HepG2 (cell line): ENCODE measurements around the gene SLC7A4. TPM values are rescaled to one million over a fixed set of nuclear protein-coding genes. Genes with fewer than 3 reads are reported as not detected.

ENCODE experiments used
- ATF7-NPFF ChIP-seq: sonication (generic); formaldehyde crosslinking; IDR thresholded peaks from 2 replicates; pipeline ENCODE4 v1.8.1; 2023; ENCODE audit warnings: mild to moderate bottlenecking, low read depth, missing genetic modification reagents, moderate library complexity
- BCL3 ChIP-seq: sonication (generic); formaldehyde crosslinking; IDR thresholded peaks from 2 replicates; pipeline ENCODE4 v1.5.1; 2020; ENCODE audit warnings: mild to moderate bottlenecking, missing genetic modification reagents, moderate library complexity
- FOSL1 ChIP-seq: sonication (generic); formaldehyde crosslinking; IDR thresholded peaks from 2 replicates; pipeline ENCODE4 v1.9.0; 2021; ENCODE audit warnings: missing genetic modification reagents, borderline replicate concordance
- MEIS2 ChIP-seq: sonication (generic); formaldehyde crosslinking; IDR thresholded peaks from 2 replicates; pipeline ENCODE4 v1.9.0; 2021; ENCODE audit warnings: mild to moderate bottlenecking, missing genetic modification reagents
- PHF20 ChIP-seq: sonication (generic); formaldehyde crosslinking; IDR thresholded peaks from 2 replicates; pipeline ENCODE4 v1.5.0; 2020; ENCODE audit warnings: mild to moderate bottlenecking, missing genetic modification reagents
- STAG1 ChIP-seq: sonication (generic); formaldehyde crosslinking; IDR thresholded peaks from 2 replicates; pipeline ENCODE4 v1.4.0; 2020; ENCODE audit warnings: missing genetic modification reagents
- TEAD3 ChIP-seq: optimal IDR thresholded peaks from 2 replicates; pipeline ENCODE3; 2016; ENCODE audit warnings: borderline replicate concordance
- THAP9 ChIP-seq: sonication (generic); formaldehyde crosslinking; IDR thresholded peaks from 2 replicates; pipeline ENCODE4; 2020; ENCODE audit warnings: missing genetic modification reagents, mild to moderate bottlenecking, borderline replicate concordance
- TP53 ChIP-seq: sonication (generic); formaldehyde crosslinking; conservative IDR thresholded peaks from 2 replicates; pipeline ENCODE4 v1.4.0; 2020; ENCODE audit warnings: missing genetic modification reagents
- ZBTB4 ChIP-seq: sonication (generic); formaldehyde crosslinking; IDR thresholded peaks from 2 replicates; pipeline ENCODE4 v1.4.0; 2020; ENCODE audit warnings: missing genetic modification reagents, mild to moderate bottlenecking, borderline replicate concordance
- ZNF121 ChIP-seq: sonication (generic); formaldehyde crosslinking; IDR thresholded peaks from 2 replicates; pipeline ENCODE4 v1.5.0; 2020; ENCODE audit warnings: mild to moderate bottlenecking, missing genetic modification reagents
- ZNF281 ChIP-seq: sonication (generic); formaldehyde crosslinking; IDR thresholded peaks from 2 replicates; pipeline ENCODE4 v1.4.0; 2020; ENCODE audit warnings: missing genetic modification reagents, borderline replicate concordance
- polyA plus RNA-seq, 8 experiments: library from polyadenylated mRNA; depleted of rRNA in 3 of 8; stranded (reverse) in 7 of 8; unstranded in 1 of 8; fragments of >200 nt; fragmentation: Illumina TruSeq in 4 of 8; extraction: Trizol in 4 of 8; gene quantifications; 2 replicates each; pipeline versions ENCODE4 v1.2.1 to v1.2.3, GENCODE V29; 2011 to 2016; ENCODE audit warnings: low read depth in 4 of 8, missing spikeins in 1 of 8, mixed read lengths in 1 of 8; ENCODE audit not compliant: insufficient read depth in 1 of 8
- total RNA-seq, 5 experiments: library from RNA; depleted of rRNA; stranded (reverse); fragments of >200 nt; fragmentation: Illumina TruSeq; extraction: Trizol; gene quantifications; 2 replicates each; pipeline ENCODE4 v1.2.3, GENCODE V29; 2016; ENCODE audit warnings: low read depth in 1 of 5

Gene SLC7A4
- total and polyA plus RNA-seq, 2 of the 13 experiments (the other 11 are each of a cell fraction or from before 2014, with no cell fraction given): not detected

GRCh38 chr22:21001601-21002325 lies 30.6 kb downstream of the SLC7A4 start, which contains the start of gene THAP7 (continued):
- TF ChIP-seq ZNF281 (CRISPR knock-in tag): no peak
- no peak for TF ChIP-seq FOSL1 (CRISPR knock-in tag)
- 0 out of 2 replicates have a peak, but pooled peaks have one; percentile 33 for TF ChIP-seq ZNF121 (CRISPR knock-in tag)
- TF ChIP-seq MEIS2: no peak; the same call in 1 of the 2 replicates
- no peak for TF ChIP-seq TP53 (CRISPR knock-in tag)
- peak; percentile 76 for TF ChIP-seq TEAD3 (CRISPR knock-in tag)
- 0 out of 2 replicates have a peak, but pooled peaks have one; percentile 59 for TF ChIP-seq ZBTB4 (CRISPR knock-in tag)
- TF ChIP-seq PHF20 (CRISPR knock-in tag): peak; percentile 86
- TF ChIP-seq ATF7-NPFF (CRISPR knock-in tag): peak; percentile 57; the same call in 1 of the 2 replicates
- TF ChIP-seq STAG1 (CRISPR knock-in tag): no peak
- no peak; the same call in none of the 2 replicates for TF ChIP-seq BCL3 (CRISPR knock-in tag)
- peak; percentile 76 for TF ChIP-seq THAP9 (CRISPR knock-in tag)
